Cardiac fibroblast (primary cell): ENCODE results near the gene FNDC3B.
"Not testable (repeated sequence)": the region's sequence is repeated elsewhere in the genome, so short reads cannot be mapped to it uniquely, and the experiment has no call there.

Experiments used
- DNase-seq, 2 donors: peaks; one replicate each; pipeline versions ENCODE4 v3.0.0 to v3.0.0-alpha.2; 2010; ENCODE audit warnings: low read depth in 2 of 2
- H3K4me3 ChIP-seq, 2 donors: replicated peaks in 1 of 2; 1 replicate in 1 of 2; 2 replicates in 1 of 2; pipeline ENCODE4 v1.5.1; 2011; ENCODE audit warnings: low read depth in 2 of 2, low read length in 2 of 2, mild to moderate bottlenecking in 2 of 2, moderate library complexity in 1 of 2
- CTCF ChIP-seq: IDR thresholded peaks from one replicate; pipeline ENCODE4 v1.5.1; 2011; ENCODE audit warnings: low read depth, mild to moderate bottlenecking, low read length, inconsistent platforms

The FNDC3B gene

GRCh38 chr3:172367205-172368105, 328.1 kb downstream of the FNDC3B start:
- no peak overlapping the region for H3K4me3 ChIP-seq
- DNase-seq, result peak; percentile 50 to 80
- no peak for TF ChIP-seq CTCF

GRCh38 chr3:172368556-172368955, 329.2 kb downstream of the FNDC3B start:
- DNase-seq, result peak in 1 of 2 donors; percentile 58
- not testable (repeated sequence) for H3K4me3 ChIP-seq

GRCh38 chr3:172369590-172370259, 330.3 kb downstream of the FNDC3B start:
- TF ChIP-seq CTCF, result no peak
- H3K4me3 ChIP-seq, result no peak overlapping the region
- DNase-seq, result no peak

GRCh38 chr3:172370419-172370818, 331.0 kb downstream of the FNDC3B start:
- TF ChIP-seq CTCF, result no peak
- DNase-seq, result no peak
- H3K4me3 ChIP-seq, result no peak overlapping the region

- no peak overlapping the region for H3K4me3 ChIP-seq
- DNase-seq, result no peak
- no peak for TF ChIP-seq CTCF
Observed at GRCh38 chr3:172371544-172371943, 332.2 kb downstream of the FNDC3B start.

GRCh38 chr3:172372895-172373294, 333.5 kb downstream of the FNDC3B start:
- no peak for DNase-seq
- TF ChIP-seq CTCF, result no peak

GRCh38 chr3:172373912-172374311, 334.5 kb downstream of the FNDC3B start:
- no peak for TF ChIP-seq CTCF
- no peak for DNase-seq
- H3K4me3 ChIP-seq, result no peak overlapping the region

More at GRCh38 chr3:172372895-172373294, 333.5 kb downstream of the FNDC3B start:
- no peak overlapping the region for H3K4me3 ChIP-seq
